Stimulated activated CD8-positive, alpha-beta memory T cell treated with anti-CD3 and anti-CD28 coated beads, Interleukin-4, amount 100 ng/mL, for 24 hours (primary cell): ENCODE data around the gene ABRACL.
"Not testable (repeated sequence)": the region's sequence is repeated elsewhere in the genome, so short reads cannot be mapped to it uniquely, and the experiment has no call there.

Experiments
- DNase-seq: peaks from one replicate; pipeline ENCODE4 v3.0.0-alpha.2; 2020; ENCODE audit warnings: low read depth

Gene ABRACL, protein sequence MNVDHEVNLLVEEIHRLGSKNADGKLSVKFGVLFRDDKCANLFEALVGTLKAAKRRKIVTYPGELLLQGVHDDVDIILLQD

DNA sequence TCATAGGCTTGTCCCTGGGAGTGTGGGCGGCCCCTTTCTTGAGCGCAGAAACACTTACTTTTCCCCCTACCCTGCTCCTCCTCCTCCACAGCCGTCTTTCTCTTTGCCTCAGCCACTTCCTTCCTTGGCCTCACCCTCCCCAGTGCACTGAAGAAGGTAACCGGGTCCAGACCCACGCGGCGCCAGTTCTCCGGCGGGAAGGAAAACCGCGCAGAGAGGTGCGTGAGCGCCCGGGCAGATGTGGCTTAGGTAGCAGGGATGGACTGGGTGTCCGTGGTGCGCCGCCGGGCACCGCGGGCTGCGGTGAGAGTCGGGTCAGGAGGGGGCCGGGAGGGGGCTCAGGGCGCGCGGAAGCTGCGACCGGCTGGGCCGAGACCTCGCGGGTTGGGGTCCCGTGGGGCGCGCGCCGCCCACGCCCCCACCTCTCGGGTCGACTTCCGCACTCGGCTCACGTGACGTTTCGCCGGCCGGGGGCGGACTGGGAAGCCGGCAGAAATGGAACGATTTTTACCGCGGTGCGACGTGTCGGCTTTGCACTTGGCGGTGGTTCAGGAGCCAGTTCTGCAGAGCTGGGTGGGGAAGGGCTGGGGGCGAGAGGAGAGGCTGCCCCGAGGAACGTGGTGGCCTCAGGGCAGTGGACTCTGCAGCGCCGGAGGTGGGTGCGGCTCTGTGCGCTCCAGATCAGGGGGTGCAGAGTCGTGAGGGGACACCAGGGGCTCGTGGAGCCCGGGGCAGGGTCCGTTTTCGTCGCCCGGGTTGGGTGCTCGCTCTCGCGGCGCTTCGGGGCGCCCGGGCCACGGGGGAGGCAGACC is at the start of gene ABRACL:
TSS of gene ABRACL (plus strand) at position 88 of the 812 bp plus-strand sequence. CDS start 5,416 bp downstream, outside the sequence.
- peak; percentile 74 for DNase-seq

DNA sequence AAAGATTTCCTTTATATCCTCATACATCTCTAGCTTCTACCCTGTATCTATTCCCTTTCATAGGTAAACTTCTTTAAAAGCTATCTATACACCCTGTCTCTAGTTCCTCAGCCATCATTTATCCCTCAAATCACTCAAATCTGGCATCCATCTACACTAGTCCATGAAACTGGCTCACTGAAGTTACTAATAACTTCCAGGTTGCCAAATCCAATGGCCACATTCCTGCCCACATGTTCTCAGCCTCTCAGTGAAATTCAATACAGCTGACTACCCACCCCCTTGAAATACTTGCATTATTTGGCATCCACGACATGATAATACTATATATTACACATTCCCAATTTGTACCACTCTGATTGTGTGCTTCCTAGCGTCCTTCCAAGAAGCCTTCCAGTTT is 49.2 kb upstream of the ABRACL start:
- no peak for DNase-seq

DNA sequence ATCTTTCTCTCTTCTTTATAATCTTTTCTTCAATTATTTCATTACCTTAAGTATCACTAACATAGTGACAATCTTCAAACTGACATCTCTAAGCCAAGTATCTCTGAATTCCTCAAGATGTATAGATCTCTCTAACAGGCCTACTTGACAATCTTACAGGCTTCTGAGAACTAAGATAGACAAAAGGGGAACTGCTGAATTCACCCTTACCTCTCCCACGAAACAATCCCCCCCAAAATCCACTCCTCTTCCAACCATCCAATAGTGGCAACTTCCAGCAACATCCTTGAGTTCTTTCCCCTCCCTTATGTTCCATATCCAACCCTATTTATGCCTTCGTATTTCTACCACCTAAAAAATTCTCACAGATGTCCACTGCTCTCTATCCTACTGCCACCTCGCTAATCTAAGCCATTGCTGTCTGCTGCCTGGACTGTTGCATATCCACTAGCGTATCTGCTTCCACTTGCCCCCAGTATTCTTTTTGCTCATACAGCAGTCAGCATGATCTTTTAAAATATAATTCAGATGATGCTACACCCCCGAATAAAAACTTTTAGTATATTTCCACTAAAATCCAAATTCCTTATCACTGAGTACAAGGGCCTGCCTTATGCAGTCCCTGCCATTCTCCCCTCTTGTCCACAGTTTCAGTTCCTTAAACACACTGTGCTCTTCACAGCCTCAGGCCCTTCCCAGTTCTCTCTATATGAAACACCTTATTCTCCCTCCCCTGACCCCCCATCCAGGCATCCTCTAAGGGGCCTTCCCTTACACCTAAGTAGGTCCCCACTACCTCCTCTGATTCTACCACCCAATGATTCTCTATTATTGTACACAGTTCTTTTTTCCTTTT is 48.5 kb upstream of the ABRACL start:
- DNase-seq: no peak

DNA sequence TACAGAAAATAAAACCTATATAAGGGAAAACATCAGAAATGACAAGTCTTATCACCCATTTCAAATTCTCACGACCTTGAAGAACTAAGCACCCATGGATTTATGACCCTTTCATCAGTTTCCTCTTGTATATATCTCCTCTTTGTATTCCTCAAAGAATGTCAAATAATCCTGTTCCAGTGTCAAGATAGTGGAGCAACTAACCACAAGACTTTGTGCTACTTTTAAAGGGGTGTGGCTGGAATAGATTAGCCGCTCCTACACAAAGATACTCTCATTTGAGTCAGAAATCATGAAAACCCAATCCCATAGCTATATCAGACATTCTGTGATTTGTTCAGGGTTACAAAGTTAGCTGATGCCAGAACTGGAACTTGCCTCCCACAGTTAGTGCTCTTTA is 47.1 kb upstream of the ABRACL start:
- no peak for DNase-seq

DNA sequence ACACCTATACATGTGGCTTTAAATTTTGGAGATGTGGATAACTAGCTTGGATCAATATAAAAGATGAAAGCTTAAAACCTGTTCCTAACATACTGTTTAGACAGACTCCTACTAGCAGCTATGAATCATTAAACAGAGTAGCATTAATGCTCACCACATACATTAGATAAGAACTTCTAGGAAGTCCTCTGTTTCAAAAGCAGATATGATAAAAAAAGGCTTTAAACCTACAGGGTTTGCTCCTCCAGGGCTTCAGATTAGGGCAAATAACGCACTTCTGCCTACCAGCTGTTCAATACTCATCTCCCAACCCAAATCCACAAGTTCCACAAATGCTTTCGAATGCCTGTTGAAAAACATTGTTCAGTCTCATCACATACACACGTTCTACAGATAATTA is 42.0 kb upstream of the ABRACL start:
- DNase-seq: no peak

DNA sequence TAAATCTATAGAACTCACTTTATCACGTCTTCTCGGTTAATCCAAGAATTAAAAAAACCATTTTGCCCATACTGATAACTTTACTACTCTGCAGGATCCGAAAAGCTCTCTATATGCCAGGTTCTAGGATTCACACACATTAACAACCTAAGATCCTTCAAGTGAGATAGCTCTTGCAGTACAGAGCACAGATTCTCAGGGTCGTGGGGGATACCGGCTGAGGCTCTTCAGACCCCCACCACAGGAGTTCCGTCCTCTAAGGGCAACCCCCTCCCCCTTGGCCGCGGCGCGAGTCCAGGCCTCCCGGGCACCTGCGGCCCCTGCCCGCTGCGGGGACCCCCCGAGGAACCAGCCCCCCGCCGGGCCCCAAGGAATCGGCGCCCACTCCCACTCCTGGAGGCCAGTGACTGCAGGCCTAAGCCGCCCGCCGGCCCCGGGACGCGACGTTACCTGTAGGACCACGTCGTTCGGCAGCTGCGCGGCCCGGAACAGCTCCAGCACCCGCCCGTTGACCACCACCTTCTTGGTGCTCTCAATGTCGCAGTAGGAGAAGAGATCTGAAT is 41.4 kb upstream of the ABRACL start:
- peak; percentile 1 for DNase-seq

DNA sequence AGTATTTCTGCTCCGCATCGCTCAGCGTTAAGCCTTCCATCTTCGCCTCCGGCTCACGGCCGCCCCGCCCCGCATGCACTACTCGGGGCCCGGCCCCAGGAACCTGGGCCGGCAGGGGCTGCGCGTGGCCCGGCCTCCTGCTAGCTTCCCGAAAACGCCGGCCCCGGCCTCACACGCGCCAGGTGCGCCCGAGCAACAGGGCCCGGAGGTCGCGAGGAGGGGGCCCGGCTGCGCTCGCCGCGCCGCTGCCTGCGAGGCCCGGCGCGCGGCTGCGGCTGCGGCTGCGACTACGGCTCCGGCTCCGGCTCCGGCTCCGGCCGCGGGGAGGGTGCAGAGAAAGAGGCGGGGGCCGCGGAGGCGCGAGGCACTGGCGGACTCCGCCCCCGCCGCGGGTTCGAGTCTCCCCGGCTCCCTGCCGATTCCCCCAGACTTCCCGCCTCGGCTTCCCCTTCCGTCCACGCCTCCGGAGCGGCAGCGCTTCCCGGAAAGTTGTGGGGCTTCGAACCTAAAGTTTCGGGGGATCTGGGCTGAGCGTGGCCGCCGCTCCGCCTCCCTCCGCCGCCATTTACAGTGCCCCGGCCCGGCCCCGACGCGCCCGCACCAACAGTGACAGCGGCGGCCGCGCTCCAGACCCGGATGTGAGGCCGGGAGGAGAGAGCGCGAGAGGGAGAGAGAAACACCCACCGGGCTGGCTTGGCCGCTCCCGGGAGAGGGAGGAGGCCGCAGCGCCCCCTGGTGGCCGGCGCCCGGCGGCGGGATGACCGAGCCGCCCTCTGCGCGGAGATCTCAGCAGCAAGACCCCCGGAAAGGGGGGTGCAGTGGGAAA is 40.7 kb upstream of the ABRACL start, which contains the start of gene REPS1:
TSS of gene REPS1 (minus strand) at position 611 of the 826 bp plus-strand sequence. CDS start at position 40, 571 bp downstream.
- peak; percentile 90 for DNase-seq

DNA sequence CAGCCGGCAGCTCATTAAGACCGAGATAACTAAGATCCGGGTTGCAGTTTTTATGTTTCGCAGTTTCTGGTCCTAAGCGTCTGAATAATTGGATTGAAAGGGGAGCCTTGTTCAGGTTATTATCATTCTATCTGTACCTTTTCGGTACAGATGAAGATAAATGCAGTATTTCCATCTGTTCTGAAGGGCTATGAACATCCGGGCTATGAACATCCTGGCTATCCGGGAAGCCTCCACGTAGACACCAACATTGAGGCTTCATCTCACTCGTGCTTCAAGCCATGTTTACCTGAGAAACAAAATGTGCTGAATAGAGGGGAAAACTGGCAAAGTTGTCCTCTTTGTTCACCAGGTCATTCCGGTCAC is 40.1 kb upstream of the ABRACL start:
- DNase-seq: no peak

DNA sequence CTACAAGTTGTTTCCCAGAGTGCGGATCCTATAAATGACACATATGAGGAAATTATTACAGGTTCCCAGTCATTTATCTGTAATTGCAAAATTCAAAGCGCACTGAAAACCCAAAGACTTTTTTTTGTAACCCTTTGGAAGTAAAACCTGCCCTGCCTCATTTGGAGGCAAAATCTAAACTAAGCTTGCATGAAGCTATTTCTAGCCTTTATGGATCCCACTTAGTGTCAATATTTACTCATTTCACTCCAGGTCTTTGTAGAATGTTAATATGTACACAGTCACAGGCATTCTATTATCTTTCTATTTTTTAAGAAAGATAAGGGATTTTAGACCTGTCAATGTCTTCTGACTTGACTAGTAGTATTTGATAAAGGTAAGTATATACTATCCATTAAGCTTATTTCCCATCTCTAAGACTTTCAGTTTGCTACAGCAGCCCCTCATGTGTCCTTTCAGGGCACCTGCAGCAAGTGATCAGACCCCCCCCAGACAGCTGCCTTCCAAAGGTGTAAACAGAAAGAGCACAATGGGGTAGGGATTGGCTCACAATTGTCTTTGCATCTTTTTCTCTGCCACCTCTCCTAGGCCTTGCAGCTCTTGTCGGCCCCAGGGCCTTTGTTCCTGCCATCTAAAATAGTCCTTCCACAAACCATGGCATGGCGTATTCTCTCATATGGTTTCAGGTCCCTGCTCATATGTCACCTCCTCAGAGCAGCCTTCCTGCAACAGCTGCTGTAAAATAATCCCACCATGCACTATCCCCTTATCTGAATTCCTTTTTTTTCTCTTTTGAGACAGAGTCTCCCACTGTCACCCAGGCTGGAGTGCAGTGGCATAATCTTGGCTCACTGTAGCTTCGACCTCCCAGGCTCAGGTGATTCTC is 39.2 kb upstream of the ABRACL start:
- DNase-seq: no peak

DNA sequence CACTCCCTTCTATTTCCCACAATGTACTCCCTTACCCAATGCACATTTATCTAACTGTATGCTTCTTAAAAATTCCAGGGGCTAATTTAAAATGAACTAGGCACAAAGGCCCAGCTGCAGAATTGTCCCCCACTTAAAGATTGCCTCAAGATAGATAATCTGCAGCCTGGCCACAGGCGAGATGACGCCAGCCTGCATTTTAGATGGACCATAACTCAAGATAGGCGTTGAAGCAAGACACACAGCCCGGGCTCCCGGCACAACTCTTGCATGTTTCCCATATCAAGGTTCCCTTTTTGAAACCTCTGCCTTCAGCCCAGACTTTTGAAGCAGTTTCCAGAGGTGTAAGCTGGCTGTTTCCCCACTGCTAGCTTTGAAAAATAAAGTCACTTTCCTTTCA is 37.3 kb upstream of the ABRACL start:
- no peak for DNase-seq

DNA sequence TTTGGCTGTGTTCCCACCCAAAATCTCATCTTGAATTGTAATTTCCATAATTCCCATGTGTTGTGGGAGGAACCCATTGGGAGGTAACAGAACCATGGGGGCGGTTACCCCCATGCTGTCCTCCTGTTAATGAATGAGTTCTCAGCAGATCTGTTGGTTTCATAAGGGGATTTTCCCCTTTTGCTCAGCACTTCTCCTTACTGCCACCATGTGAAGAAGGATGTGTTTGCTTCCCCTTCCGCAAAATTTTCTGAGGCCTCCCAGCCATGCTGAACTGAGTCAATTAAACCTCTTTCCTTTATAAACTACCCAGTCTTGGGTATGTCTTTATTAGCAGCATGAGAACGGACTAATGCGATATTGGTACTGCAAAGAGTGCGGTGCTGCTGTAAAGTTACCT is 35.6 kb upstream of the ABRACL start:
- not testable (repeated sequence) for DNase-seq

DNA sequence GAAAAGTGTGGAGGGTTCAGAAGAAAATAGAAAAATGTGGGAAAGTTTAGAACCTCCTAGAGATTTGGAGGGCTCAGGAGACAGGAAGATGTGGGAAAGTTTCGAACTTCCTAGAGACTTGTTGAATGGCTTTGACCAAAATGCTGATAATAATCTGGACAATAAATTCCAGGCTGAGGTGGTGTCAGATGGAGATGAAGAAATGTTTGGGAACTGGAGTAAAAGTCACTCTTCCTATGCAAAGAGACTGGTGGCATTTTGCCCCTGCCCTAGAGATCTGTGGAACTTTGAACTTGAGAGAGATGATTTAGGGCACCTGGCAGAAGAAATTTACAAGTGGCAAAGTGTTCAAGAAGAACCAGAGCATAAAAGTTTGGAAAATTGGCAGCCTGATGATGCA is 35.1 kb upstream of the ABRACL start:
- DNase-seq: not testable (repeated sequence)

DNA sequence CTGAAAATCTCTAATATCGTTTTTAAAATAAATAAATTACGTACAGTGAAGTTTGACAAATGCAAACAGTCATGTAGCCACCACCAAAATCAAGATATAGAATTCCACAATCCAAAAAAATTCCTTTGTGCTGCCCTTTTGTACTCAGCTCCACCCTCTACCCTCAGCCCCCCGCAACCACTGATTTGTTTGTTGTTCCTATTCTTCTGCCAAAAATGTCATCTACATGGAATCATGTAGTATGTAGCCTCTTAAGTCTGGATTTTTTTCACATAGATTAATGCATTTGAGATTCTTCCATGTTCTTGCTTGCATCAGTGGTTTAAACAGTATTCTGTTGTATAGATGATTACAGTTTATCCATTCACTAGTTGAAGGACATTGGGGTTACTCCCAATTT is 32.0 kb upstream of the ABRACL start:
- DNase-seq: no peak

DNA sequence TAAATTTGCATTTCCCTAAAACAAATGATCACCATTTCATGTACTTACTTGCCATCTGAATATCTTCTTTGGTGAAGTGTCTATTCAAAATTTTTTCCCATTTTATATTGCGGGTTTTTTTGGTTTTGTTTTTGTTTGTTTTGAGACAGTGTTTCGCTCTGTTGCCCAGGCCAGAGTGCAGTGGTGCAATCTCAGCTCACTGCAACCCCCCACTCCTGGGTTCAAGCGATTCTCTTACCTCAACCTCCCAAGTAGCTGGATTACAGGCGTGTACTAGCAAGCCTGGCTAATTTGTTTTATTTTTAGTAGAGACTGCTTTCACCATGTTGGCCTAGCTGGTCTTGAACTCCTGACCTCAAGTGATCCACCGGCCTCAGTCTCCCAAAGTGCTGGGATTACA is 31.4 kb upstream of the ABRACL start:
- no peak for DNase-seq

DNA sequence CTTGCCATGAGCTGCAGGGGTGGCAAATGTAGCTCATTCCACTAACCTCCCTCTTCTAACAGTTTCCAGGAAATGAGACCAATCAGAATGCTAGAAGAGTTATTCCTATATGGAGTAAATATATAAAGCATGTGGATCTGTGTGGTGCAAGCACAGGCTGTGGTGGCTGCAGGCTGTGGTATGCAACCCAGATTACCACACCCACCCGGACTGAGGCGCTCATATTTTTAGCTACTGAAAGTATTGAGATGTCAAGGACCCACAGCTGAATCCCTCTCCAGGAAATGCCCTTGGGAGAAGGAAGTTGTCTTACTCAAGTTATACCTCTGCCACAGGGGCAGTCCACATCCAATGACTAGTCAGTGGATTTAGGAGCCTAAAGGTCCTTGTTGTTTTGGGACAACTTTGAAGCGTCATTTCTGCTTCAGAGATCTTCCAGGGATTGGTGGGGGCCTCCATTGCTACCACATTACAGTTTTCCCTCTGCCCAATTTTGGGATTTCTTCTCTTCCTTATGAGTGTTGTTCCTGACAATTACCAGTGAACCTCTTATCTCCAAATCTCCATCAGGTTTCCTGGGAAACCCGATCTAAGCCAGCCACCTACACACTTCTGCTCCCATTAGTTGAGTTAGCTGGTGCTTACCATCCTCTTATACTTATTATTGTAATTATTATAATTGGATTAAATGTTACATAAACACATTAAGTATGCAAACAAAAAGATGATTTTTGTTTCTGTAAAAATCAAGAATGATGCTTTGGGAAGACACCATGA is 28.4 kb upstream of the ABRACL start:
- no peak for DNase-seq

DNA sequence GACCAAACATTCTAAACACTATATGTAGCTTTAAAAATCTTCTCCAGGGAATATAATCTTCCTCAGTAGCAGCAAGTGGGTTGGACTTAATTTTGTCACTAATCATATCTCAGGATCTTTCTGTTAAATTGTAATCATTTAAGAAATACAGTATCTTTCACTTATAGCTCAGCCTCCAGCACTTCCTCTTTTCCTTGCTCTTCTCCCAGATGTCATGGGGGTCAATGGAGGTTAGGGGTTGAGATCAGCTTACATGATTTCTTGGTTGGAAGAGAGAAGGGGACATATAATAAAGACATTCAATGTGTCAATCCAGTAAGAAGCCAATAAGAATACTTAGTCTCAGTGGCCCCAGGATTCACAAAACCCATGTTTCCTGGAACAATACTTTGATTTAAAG is 24.8 kb upstream of the ABRACL start:
- DNase-seq: no peak

DNA sequence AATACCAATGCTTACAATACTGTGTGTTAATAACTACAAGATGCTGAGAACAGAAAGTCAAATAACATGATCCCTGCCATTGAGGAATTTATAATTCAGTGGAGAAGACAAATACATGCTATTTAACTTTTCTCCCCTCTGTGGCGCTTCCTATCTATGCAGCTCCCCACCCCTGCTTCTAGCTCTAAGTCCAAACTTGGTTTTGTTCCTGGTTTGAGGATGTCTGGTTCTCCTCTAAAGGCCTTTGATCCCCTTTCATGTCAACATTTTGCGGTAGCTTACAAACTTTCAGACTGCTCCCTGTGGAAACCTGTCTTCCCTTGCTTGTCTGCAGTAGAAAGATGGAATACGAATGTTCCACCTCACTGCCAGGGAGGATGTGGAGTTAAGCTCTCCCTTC is 22.1 kb upstream of the ABRACL start:
- no peak for DNase-seq

DNA sequence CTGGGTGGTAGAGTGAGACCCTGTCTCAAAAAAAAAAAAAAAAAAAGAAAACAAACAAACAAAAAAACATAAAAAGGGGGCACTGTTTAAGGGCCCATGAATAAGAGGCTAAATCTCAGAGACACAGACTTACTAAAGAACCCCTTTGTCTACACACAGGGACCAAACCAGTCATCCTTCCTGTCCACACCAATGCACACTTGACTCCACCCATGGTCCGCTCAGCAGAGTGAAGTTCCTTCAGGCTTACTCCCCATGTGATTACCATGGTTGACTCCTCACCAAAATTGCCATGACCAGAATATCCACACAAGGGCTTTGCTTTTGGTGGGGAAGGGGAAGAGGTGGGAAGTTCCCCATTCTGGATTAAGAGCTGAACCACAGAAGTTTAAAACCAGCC is 21.1 kb upstream of the ABRACL start:
- no peak for DNase-seq

DNA sequence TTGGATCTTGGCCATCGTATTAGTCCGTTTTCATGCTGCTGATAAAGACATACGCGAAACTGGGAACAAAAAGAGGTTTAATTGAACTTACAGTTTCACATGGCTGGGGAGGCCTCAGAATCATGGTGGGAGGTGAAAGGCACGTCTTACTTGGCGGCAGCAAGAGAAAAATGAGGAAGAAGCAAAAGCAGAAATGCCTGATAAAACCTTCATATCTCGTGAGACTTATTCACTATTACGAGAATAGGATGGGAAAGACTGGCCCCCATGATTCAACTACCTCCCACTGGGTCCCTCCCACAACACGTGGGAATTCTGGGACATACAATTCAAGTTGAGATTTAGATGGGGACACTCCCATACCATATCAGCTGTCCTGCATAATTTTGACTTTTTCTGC is 20.4 kb upstream of the ABRACL start:
- no peak for DNase-seq

DNA sequence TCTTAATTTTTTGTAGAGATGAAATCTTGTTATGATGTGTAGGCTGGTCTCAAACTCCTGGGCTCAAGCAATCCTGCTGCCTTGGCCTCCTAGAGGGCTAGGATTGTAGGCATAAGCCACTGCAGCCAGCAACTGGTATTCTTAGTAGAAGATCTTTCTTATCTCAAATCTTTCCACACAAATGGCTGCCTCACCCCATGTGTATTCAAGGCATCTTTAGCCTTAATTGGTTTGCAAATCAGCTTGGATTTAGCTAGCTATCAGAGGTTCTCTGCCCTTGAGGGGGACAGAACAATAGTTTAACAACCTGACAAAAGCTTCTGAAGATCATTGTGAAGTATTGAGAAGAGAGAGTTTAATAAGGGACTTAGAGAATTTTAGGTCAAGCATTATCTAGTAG is 17.9 kb upstream of the ABRACL start:
- no peak for DNase-seq
